DND-41 (cell line): ENCODE measurements around the gene STK32C.

Experiments
- ATAC-seq: fragments of 200-7000 bp; cut with Tn5 transposase; 3 replicates; pipeline ENCODE4 v1.9.1; 2021; ENCODE audit warnings: low read depth; ENCODE audit not compliant: insufficient read depth
- DNase-seq: peaks from one replicate; pipeline ENCODE4 v3.0.0-alpha.2; 2020
- H2AFZ ChIP-seq: 2 replicates; pipeline ENCODE4 v1.6.0; 2012; ENCODE audit warnings: low read depth, low read length
- H3K27ac ChIP-seq: 2 replicates; pipeline ENCODE4 v1.5.1; 2012; ENCODE audit warnings: low read length, inconsistent platforms
- H3K27me3 ChIP-seq: fragments of 200-600 bp; sonication (generic); 2 replicates; pipeline ENCODE4 v1.6.0; 2012; ENCODE audit warnings: low read length, mild to moderate bottlenecking, inconsistent platforms; ENCODE audit not compliant: insufficient read depth, poor library complexity
- H3K36me3 ChIP-seq: 2 replicates; pipeline ENCODE4 v1.5.1; 2012; ENCODE audit warnings: low read length, inconsistent platforms; ENCODE audit not compliant: insufficient read depth
- H3K4me1 ChIP-seq: 2 replicates; pipeline ENCODE4 v1.5.1; 2012; ENCODE audit warnings: mild to moderate bottlenecking, low read length; ENCODE audit not compliant: insufficient read depth
- H3K4me2 ChIP-seq: 2 replicates; pipeline ENCODE4 v1.6.0; 2012; ENCODE audit warnings: mild to moderate bottlenecking, moderate library complexity, low read length, inconsistent platforms; ENCODE audit not compliant: insufficient read depth
- H3K4me3 ChIP-seq, 2 experiments: fragments of 200-600 bp in 1 of 2; shearing (Covaris generic) in 1 of 2; 2 replicates each; pipeline ENCODE4 v1.5.1; 2012 to 2016; ENCODE audit warnings: inconsistent platforms in 2 of 2, low read length in 2 of 2, mild to moderate bottlenecking in 2 of 2, low read depth in 1 of 2, moderate library complexity in 1 of 2
- H3K79me2 ChIP-seq: 2 replicates; pipeline ENCODE4 v1.6.0; 2012; ENCODE audit warnings: low read length, inconsistent platforms; ENCODE audit not compliant: insufficient read depth
- H3K9ac ChIP-seq: 2 replicates; pipeline ENCODE4 v1.6.0; 2012; ENCODE audit warnings: low read depth, mild to moderate bottlenecking, inconsistent platforms, low read length, moderate library complexity
- H3K9me3 ChIP-seq: 2 replicates; pipeline ENCODE4 v1.5.1; 2012; ENCODE audit warnings: low read length, moderate library complexity, mild to moderate bottlenecking, inconsistent platforms; ENCODE audit not compliant: insufficient read depth, severe bottlenecking
- H4K20me1 ChIP-seq: 2 replicates; pipeline ENCODE4 v1.6.0; 2012; ENCODE audit warnings: low read length; ENCODE audit not compliant: insufficient read depth
- CTCF ChIP-seq: IDR thresholded peaks from 2 replicates; pipeline ENCODE4 v1.5.1; 2012; ENCODE audit warnings: borderline replicate concordance, low read length, moderate library complexity, mild to moderate bottlenecking; ENCODE audit not compliant: poor library complexity, severe bottlenecking; ENCODE audit errors: extremely low read depth
- EZH2 ChIP-seq: IDR thresholded peaks from 3 replicates; pipeline ENCODE4 v1.6.1; 2012; ENCODE audit warnings: borderline replicate concordance, low read depth, mild to moderate bottlenecking, moderate library complexity, low read length, inconsistent platforms; ENCODE audit not compliant: severe bottlenecking

Gene STK32C

GRCh38 chr10:132166216-132166950 lies 141.4 kb downstream of the STK32C start:
- H3K4me2 ChIP-seq = no peak overlapping the region
- no peaks in the 10 kb centered on the region for H3K79me2 ChIP-seq
- H3K27ac ChIP-seq = no peak overlapping the region
- H3K9me3 ChIP-seq = no peaks in the 10 kb centered on the region
- H3K4me3 ChIP-seq = no peak overlapping the region
- TF ChIP-seq EZH2 = no peak
- no peak for TF ChIP-seq CTCF
- no peak overlapping the region for H2AFZ ChIP-seq
- DNase-seq (no peak), ATAC-seq (no peak)
- no peaks in the 10 kb centered on the region for H3K4me1 ChIP-seq
- H3K36me3 ChIP-seq = no peaks in the 10 kb centered on the region
- H3K9ac ChIP-seq = no peak overlapping the region
- no peaks in the 10 kb centered on the region for H3K27me3 ChIP-seq
- no peaks in the 10 kb centered on the region for H4K20me1 ChIP-seq

- H3K36me3 ChIP-seq = no peaks in the 10 kb centered on the region
- DNase-seq = no peak
- no peaks in the 10 kb centered on the region for H3K4me1 ChIP-seq
- H4K20me1 ChIP-seq = no peaks in the 10 kb centered on the region
- H3K4me3 ChIP-seq = no peak overlapping the region
- no peak for ATAC-seq
- TF ChIP-seq CTCF (no peak), EZH2 (no peak)
- no peak overlapping the region for H2AFZ ChIP-seq
- no peaks in the 10 kb centered on the region for H3K9me3 ChIP-seq
- no peak overlapping the region for H3K9ac ChIP-seq
- H3K27ac ChIP-seq = no peak overlapping the region
- H3K27me3 ChIP-seq = no peaks in the 10 kb centered on the region
- H3K4me2 ChIP-seq = no peak overlapping the region
- no peaks in the 10 kb centered on the region for H3K79me2 ChIP-seq
Observed at GRCh38 chr10:132165416-132165980, 142.3 kb downstream of the STK32C start.

DNA sequence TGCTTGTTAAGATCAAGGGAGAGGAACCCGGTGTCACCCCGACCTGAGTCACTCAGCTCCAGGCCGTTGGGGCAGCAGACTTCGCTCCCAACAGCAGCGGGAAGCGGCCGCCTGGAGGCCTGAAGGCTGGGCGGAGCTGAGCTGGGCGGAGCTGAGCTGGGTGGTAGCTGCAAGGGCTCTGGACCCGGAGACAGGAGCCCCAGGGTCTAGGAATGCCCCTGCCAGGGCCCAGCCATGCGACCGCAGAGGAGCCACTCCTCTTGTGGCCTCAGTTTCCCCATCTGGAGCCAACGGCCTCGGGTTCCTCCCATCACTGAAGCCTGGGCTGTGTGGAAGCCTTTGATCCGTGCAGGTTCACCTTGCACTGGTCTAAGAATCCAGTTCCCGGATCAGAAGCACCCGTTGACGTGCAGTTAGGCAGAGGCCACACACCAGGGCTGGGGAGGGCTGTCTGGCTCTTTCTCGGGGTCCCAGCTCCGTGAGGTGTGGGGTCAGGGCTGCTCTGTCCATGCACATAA lies 142.9 kb downstream of the STK32C start:
- Histone ChIP-seq H3K9me3 (no peaks in the 10 kb centered on the region), H3K4me2 (no peak overlapping the region), H3K4me3 (no peak overlapping the region), H4K20me1 (no peaks in the 10 kb centered on the region), H3K36me3 (no peaks in the 10 kb centered on the region), H3K27me3 (no peaks in the 10 kb centered on the region), H3K79me2 (no peaks in the 10 kb centered on the region), H3K9ac (no peak overlapping the region), H2AFZ (no peak overlapping the region), H3K27ac (no peak overlapping the region), H3K4me1 (no peaks in the 10 kb centered on the region)
- DNase-seq (no peak), ATAC-seq (no peak)
- TF ChIP-seq EZH2 (no peak), CTCF (no peak)
